LNCaP clone FGC (cell line): ENCODE results near the gene TMEM165.

ENCODE experiments used
- DNase-seq: peaks from one replicate; pipeline ENCODE4 v3.0.0-alpha.2; 2011; ENCODE audit warnings: low read depth
- H3K4me3 ChIP-seq: 2 replicates; pipeline ENCODE4 v1.5.1; 2011; ENCODE audit warnings: mild to moderate bottlenecking, low read depth, low read length, control low read depth
- CTCF ChIP-seq: IDR thresholded peaks from 2 replicates; pipeline ENCODE4 v1.5.1; 2012; ENCODE audit warnings: mild to moderate bottlenecking; ENCODE audit not compliant: control insufficient read depth, insufficient read depth; ENCODE audit errors: extremely low read depth

The TMEM165 gene

DNA sequence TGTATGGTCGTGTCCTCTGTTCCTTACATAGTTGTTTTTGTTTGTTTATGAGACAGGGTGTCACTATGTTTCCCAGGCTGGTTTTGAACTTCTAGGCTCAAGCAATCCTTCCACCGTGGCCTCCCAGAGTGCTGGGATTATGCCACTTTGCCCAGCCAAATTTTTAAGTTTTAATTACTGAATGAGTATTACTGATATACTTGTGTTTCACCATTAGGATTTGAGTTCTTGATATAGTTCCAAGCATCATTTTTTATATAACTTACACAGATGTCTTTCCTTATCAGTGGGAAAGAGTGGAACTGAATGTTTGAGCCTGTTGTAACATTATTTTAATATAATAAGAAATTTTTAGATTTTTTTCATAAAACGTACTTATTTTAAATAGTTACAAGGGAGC, 20.4 kb downstream of the TMEM165 start:
- no peak for DNase-seq
- H3K4me3 ChIP-seq: no peak overlapping the region
- no peak for TF ChIP-seq CTCF

DNA sequence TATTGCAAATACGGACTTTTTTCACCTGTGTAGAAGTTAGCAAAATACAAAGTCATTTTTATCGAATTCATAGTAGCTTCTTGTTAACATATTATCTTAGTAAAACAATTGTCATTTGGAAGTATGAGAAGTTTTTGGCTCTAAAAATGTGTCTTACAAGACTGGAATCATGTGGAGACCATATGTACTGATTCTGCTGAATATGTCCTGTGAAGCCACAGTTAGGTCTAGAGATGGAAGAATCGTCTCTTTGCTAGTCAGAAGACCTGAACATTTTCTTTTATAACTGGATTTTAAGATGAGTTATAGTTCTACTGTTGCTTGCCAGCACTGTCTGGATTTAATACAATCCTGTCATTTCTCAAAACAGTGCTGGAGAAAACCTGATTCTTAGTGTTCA, 29.0 kb downstream of the TMEM165 start:
- no peak for TF ChIP-seq CTCF
- no peak overlapping the region for H3K4me3 ChIP-seq
- no peak for DNase-seq

GRCh38 chr4:55431710-55432336, 36.1 kb downstream of the TMEM165 start:
- H3K4me3 ChIP-seq: no peak overlapping the region
- no peak for TF ChIP-seq CTCF
- DNase-seq: no peak

GRCh38 chr4:55435141-55435841, 39.5 kb downstream of the TMEM165 start:
- DNase-seq: no peak
- no peak overlapping the region for H3K4me3 ChIP-seq
- TF ChIP-seq CTCF: no peak

GRCh38 chr4:55437356-55437796, 41.6 kb downstream of the TMEM165 start:
- H3K4me3 ChIP-seq: no peak overlapping the region
- no peak for DNase-seq
- TF ChIP-seq CTCF: no peak

GRCh38 chr4:55437823-55438222, 42.1 kb downstream of the TMEM165 start:
- TF ChIP-seq CTCF: no peak
- H3K4me3 ChIP-seq: no peak overlapping the region
- DNase-seq: no peak
